HG03175 (cell line): Measurements from ENCODE around the gene MRPL53.
A peak's percentile ranks its signal among the peaks of the same experiment; 100 is the strongest.

ENCODE experiments used
- ATAC-seq: cut with Tn5 transposase; IDR thresholded peaks from one replicate; pipeline ENCODE4 v1.9.1; 2021; ENCODE audit warnings: mild to moderate bottlenecking, moderate library complexity; ENCODE audit not compliant: unreplicated experiment

The MRPL53 gene

DNA sequence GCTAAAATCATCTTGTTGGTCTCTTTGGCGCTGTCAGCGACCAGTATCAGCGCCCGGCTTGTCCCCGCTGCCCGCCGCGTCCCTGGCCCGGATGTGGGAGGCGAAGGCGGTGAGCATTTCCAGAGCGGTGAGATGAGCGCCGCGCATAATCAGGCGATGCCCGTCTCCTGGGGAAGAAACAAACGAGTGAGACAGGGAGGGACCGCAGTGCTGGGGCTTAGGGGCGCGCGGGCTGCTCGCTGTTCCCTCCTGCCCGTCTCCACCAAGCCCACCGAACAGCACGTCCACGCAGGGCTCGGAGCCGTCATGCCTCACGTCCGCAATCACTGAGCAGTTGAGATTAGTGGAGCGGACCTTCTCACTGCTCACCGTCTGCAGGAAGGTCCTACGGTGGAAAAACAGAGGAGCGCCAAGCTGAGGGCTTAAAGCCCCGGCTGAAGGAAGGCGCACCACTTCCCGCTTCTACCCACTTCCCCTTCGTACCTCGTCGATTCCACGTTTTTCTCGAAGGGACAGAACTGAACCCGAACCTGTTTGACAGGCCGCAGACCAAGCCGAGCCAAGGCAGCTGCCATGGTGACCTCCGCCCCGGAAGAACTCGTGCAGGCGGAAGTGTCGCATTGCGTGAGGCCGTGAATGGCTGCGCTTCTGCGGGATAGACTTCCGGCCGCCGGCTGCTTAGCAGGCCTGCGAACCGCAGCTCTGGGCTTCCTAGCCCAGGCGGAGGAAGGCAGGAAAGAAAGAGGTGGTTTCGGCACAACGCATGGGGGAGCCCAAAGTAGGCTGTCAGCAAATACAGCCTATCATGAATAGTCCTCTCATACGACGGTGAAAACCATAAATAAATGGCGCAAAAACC, at the start of gene MRPL53:
TSS of gene MRPL53 (minus strand) at position 595 of the 859 bp plus-strand sequence. CDS start at position 575, 20 bp downstream.
- ATAC-seq = peak; percentile 85

DNA sequence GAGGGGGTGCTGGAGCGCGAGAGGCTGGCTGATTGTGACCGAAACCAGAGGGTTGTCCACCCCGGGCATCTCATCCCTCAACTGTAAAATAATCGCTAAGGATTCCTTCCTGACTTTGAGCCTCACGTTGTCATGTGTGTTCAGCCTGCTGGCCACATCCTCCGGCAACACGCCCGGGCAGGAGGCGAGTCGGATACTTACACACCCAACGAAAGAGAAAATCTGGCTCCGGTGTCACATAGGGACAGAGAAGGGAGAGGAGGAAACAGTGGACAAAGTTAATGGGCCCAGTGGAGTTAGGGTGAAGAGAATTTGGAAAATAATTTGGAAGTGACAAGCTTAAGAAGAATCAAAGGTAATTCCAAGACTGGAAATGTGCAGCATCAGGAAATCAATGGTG, 44.2 kb upstream of the MRPL53 start:
- no peak for ATAC-seq

DNA sequence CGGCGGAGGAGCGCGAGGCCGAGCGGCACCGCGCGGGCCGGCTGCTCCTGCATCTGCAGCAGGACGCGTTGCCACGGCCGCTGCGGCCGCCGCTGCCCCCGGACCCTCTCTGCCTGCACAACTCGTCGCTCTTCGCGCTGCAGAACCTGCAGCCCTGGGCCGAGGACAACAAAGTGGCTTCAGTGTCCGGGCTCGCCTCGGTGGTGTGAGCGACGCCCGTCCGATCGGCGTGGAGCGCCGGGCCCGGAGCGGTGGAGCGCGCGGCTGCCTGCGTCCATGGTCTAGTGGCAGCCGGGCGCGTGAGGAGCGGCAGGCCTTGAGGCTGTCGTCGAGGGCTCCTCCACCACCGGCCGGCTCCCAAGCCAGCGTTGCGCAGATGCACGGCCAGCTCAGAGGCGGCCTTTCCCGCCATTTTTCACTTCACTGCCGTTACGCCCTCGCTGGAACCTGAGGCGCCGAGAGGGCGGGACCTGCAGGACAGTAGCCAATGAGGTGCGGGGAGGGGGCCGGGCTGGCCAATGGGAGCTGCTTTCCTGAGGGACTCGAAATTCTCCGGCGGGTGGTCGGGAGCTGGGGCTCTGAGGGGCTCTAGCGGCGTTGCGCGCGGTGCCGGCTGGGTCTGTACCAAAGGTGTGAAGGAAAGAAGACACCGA, 43.6 kb upstream of the MRPL53 start:
- no peak for ATAC-seq

DNA sequence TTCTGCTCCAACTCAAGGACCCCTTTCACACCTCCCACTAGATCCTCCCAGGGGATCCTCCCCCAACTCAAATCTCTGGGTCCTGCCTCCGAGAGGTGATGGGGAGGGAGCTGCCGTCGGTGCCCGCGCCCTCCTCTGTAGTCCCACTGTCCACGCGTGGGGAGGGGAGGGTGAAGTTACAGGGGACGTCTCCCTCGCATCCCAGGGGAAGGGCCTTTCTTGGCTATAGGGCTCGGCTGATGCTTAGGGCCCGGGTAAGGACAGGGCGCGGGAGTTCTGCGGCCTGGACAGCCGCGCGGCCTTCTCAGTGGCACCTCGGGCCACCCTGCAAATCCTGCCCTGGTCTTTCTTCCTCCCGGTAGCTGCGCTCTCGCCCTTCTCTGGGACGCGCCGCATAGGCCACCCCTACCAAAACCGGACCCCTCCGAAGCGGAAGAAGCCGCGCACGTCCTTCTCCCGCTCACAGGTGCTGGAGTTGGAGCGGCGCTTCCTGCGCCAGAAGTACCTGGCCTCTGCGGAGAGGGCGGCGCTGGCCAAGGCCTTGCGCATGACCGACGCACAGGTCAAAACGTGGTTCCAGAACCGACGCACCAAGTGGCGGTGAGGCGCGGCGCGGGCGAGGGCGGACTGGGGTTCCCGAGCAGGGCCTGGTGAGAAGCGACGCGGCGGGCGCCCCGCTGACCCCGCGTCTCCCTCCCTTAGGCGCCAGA, 42.9 kb upstream of the MRPL53 start:
- ATAC-seq = no peak

DNA sequence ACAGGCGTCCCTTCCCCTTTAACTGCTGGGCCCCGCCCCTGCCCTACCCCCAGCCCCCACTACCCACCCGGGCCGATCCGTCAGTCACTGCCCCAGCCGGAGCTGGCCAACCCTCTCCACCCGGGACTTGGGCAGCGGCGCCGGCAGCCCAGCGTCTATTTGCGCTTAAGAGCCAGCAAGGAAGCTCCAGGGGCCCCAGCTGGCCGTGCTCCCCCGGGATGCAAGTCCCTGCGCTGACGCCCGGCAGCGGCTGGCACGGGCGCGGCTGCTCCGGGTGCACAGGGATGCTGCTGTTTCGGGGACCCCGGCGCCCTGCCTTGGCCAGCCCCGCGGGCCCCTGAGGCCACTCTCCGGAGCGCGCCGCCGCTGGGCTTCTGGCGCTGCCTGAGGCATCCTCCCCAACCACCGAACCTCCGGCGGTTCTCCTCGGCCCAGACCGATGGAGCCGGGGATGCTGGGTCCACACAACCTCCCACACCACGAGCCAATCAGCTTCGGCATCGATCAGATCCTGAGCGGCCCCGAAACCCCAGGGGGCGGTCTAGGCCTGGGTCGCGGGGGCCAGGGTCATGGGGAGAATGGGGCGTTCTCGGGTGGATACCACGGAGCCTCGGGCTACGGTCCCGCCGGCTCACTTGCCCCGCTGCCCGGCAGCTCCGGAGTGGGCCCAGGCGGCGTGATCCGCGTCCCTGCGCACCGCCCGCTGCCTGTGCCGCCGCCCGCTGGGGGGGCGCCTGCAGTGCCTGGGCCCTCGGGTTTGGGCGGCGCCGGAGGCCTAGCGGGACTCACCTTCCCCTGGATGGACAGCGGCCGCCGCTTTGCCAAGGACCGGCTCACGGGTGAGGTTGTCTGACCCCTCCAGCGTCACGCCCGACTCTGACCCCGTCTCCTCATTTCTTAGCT, 42.1 kb upstream of the MRPL53 start, which contains the start of gene TLX2:
TSS of gene TLX2 (plus strand) at position 83 of the 903 bp plus-strand sequence. CDS start at position 440, 357 bp downstream.
- no peak for ATAC-seq

DNA sequence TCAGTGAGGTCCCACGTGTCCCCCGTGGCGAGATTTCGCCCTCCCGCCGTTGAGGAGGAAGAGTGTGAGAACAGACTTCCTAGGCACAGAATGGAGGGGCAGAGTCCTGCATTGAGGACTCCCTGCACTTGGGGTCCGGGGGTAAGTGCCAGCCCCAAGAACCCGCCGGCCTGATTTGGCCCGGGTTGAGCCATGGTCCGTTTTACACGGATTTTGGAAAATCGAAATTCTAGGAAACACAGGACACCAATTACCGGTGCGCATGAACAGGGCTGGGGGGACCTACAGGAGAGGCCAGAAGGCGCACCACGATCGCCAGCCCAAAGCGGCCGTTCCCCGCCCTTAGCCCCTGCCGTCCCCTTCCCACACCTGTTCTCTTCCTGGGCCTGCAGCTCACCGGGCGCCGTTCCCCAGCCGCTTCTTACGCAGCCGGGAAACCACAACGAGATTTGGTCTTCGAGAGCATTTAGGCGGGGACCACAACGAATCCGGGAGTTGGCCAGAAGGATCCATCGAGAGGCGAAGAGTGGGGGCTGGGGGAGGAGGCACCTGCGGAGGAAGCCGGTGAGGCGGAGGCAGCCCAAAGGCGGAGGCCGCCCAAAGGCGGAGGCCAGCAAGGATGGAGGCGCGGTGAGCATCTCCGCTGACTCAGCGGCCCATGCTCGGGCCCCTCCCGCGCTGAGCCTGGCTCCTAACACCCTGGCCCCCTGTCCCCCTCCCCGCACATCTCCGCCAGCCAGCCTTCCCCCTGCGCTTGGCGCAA, 41.3 kb upstream of the MRPL53 start:
- ATAC-seq = no peak

DNA sequence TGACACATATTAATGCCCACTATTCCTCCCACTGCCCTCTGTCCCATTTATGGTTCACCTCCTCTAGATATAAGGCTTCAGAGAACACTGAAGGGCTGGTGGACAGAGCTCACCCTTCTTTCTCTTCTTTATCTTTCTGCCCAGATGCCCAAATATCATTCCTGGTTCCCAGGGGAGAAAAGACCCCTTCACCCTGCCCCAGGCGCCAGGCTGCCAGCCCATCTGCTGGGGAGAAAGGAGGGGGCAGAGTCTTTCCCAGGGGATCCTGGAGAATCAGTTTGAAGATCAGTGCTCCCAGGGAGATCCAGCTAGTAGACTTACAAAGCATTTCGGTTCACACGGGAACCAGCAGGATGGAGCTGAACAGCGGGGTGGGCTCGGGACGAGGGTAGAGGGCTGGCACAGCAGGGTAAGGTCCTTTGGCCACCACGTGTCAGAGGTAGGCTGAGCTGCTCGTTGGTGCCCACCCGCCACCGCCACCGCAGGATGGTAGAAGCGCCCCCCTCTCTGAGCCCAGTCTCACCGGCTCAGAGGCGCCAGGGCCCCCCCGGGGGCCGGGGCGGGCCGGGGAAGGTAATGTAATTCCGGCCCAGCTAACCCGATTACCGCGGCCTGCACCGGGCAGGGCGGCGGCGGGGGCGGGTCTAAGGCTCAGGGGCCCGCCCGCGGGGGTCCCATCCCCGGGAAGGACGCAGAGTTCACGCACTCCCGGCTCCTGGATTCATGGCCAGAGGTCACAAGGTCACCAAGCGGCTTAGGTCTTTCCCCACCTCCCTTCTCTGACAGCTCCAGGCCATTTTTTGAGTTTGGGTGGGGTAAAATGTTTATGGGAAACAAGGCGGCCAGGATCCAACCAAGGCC, 40.5 kb upstream of the MRPL53 start:
- no peak for ATAC-seq

DNA sequence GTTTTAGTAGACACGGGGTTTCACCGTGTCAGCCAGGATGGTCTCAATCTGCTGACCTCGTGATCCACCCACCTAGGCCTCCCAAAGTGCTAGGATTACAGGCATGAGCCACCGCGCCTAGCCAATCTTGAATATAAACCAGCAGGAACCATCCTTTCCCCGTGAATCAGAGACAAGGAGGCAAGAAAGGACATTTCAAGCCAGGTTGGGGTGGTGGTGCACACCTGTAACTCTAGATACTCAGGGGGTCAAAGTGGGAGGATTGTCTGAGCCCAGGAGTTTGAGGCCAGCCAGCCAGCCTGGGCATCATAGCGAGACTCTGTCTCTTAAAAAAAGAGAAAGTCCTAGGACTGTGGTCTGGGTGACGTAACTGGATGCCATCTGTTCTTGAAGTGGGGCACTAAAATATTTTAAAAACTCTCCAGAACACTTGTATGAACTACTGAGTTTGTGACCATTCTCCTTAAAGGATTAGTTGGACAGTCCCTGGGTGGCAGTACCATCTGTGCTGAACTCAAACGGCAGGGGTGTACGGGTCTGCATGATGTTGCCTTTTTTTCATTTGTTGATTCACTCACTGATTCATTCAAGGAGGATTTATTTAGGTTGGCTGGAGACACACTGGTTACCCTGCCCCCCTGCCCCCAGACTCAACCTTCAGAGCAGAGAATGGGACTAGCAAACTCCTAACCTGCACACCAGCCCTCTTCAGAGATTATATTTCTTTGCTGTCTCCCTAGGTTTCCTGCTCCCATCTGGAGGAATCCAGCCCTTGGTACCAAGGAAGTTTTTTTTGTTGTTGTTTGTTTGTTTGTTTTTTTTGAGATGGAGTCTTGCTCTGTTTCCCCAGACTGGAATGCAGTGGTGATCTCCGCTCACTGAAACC, 38.9 kb upstream of the MRPL53 start:
- ATAC-seq = no peak

DNA sequence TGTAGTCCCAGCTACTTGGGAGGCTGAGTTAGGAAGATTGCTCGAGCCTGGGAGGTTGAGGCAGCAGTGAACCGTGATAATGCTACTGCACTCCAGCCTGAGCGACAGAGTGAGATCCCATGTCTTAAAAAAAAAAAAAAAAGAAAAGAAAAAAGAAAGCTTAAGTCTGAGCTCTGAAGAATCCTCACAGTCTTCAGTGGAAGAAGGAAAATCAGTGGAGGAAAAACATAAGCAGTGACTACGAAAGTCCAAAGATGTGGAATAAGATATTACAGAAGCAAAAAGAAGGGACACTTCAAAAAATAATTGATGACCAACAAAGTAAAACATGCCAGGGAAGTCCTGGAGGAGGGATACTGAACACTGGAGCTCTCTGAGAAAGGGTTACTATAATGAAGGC, 37.8 kb upstream of the MRPL53 start:
- no peak for ATAC-seq

DNA sequence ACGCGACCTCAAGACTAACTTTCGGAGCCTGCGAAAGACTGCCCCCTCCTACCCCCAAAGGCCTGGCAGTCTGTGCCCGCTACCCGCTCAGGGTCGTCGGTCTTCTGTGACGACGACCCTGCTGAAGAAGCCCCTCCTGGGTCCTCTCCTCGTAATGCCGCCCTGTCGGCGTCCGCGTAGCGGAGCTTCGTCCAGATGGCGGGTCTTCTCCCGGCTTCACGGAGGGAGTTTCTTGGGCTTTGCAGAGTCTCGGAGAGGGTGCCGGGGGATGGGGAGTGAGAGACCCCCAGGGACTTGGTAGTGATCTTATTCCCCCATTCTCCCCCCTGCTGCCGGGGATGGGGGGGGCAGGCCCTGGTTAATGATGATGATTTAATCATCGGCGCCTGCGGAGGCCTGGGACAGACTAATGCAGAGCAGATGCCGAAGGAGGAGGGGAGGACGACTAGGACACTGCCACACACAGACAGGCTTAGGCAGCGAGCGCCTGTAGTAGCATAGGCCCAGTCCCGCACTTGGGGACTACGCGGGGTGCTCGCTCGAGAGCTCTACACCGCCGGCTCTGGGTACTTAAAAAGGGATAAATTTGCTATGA, 35.5 kb upstream of the MRPL53 start:
- ATAC-seq = peak; percentile 6

DNA sequence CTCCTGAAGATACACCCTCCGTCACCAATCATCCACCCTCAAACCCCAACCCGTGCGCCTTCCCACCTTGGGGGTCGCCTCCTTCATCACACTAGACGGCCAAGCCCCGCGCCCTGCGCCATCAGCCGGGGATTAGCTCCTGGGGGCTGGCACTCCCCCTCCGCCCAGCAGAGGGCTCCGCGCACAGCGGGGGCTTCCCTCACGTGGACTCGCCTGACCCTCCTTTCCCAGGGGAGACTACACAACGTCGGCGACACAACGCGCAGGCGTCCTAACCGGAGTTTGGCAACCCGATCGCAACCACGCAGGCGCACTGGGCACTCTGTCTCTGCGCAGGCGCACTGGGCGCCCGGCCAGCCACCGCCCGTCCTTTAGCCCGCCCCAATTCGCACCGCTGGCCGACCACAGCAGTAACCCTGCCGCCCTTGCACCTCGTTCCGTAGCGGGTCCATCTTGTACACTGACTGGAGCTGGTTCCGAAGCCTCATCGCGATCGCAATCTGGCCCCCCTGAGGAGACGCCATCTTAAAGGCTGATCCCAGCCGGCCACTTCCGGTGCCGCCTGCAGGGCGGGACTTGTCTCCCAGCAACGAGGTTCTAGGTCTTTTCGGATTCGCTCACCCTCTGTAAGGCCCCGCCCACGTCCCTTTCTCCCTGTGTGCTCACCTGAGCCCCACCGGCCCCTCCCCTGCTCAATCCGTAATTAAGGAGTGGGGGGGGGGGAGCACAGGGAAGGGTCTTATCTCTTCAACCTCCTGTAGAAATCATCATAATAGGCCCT, 34.9 kb upstream of the MRPL53 start, which contains the start of gene PCGF1:
TSS of gene PCGF1 (minus strand) at position 551 of the 781 bp plus-strand sequence. CDS start at position 524, 27 bp downstream.
- peak; percentile 91 for ATAC-seq

DNA sequence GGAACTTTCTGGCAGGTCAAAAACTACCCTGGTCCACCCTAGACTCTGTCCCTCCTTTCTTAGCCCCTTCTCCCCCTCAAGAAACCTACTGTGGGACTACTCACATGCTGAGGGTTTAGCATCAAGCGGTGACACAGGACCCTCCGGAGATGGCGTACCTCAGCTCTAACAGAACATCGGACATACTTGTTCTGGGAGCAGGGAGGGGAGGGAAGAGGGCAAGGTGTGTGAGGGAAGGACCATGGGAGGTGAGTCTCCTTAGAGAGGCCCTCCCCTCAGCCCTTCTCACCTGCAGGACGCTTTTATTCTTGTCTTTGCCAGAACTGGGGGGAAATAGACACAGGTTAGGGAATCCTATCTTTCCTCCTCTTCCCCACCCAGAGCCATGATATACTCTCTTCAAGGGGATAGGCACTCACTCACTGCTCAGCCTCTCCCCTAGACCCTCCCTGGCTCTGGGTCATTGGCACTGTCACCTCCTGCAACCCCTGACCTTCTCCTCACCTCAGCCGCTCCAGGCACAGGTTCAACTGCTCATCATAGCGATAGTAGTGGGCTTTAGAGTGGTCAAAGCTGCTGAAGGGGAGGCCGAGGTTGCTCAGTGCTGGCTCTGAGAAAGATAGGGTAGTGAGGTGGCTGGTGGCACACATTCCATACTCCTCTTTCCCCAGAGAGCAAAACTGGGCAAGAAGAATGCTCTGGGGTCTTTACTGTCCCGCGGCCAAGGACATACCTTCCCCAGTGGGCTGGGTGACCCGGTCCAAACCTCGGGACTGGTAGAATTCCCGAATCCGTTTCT, 33.2 kb upstream of the MRPL53 start:
- no peak for ATAC-seq

DNA sequence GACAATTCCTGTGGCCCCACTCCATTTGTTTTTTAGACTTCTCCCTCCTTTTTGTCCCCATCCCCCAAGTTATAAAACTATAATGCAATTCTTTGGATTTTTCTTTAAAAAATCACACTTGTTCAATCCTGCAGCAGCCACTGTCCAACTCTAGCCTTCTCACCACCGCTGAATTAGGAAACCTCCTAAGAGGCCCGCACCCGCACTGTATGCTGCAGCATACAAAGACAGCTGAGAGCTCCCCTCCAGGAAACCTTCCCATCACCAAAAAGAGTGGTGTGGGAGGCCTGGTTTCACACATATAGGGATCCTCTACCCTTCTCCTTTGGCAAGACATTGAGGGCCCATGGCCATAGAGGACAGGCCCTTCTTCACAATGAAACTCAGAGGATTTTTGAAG, 32.1 kb upstream of the MRPL53 start:
- no peak for ATAC-seq

DNA sequence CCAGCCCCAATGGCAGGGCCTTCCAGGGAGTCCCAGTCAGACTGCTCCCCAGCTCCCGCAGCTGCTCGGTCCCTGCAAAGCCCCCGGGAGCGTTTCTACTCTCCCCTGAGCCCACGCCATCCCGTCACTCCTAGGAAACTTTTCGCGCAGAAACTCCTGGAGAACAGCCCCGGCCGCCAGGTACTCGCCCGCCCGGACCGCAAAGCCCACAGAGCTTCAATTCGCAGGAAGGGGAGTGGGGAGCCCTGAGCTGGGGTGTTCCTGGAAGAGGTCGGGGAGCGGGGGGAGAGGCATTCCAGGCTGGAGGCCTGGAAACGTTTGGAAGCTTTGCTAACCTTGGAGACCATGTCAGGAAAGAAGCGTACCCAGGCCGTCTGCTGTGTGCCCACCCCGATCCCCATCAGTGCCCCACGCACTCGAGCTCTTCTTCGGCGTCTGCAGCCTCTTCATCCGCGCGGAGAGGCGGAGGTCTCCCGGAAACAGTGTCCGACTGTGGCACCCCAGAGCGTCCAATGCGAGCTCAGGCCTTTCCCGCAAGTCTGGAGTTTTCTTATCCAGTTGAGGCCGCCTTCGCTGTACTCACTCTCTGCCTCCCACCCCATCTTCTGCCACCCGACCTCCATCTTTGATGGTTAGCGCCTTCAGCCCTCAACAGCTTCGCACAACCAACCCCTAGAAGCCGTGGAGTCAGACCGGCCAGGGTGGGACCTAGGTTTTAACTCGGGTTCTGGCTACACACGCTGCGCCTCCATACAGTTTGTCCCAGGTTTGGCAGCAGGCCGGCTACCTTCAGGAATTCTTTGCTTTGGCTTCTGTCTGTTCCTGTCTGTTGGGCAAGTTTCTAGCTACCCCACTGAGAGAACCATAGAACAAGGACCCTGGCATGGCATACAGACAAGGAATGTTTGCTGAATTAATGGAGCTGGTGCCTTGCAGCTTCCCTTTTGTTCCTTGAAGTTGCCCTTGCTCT, 31.3 kb upstream of the MRPL53 start:
- no peak for ATAC-seq
